Astrocyte (in vitro differentiated cells and primary cell): ENCODE results near the gene JAKMIP3. TPM values are rescaled to one million over a fixed set of nuclear protein-coding genes. Genes with fewer than 3 reads are reported as not detected.

ENCODE experiments used
- DNase-seq: peaks from one replicate; pipeline ENCODE4 v3.0.0-alpha.2; 2010; ENCODE audit warnings: low read depth
- FAIRE-seq: peaks from 2 replicates; lab custom pipeline; 2011; peaks lifted over from hg19 to GRCh38; lab: Jason Lieb, UNC
- H2AFZ ChIP-seq: 2 replicates; pipeline ENCODE4 v1.6.0; 2012; ENCODE audit warnings: low read depth, low read length, inconsistent platforms
- H3K27ac ChIP-seq: 2 replicates; pipeline ENCODE4 v1.5.1; 2011; ENCODE audit warnings: low read depth, low read length, inconsistent platforms
- H3K27me3 ChIP-seq: 2 replicates; pipeline ENCODE4 v1.6.0; 2011; ENCODE audit warnings: low read length, inconsistent platforms; ENCODE audit not compliant: insufficient read depth
- H3K36me3 ChIP-seq: 2 replicates; pipeline ENCODE4 v1.5.1; 2011; ENCODE audit warnings: low read length, inconsistent platforms; ENCODE audit not compliant: insufficient read depth
- H3K4me1 ChIP-seq: 2 replicates; pipeline ENCODE4 v1.5.1; 2011; ENCODE audit warnings: low read length, inconsistent platforms; ENCODE audit not compliant: insufficient read depth
- H3K4me2 ChIP-seq: 2 replicates; pipeline ENCODE4 v1.6.0; 2012; ENCODE audit warnings: low read length, inconsistent platforms
- H3K4me3 ChIP-seq: 2 replicates; pipeline ENCODE4 v1.5.1; 2011; ENCODE audit warnings: low read depth, mild to moderate bottlenecking, low read length, inconsistent platforms; ENCODE audit not compliant: insufficient read depth
- H3K79me2 ChIP-seq: 2 replicates; pipeline ENCODE4 v1.6.0; 2012; ENCODE audit warnings: mild to moderate bottlenecking, low read length, inconsistent platforms; ENCODE audit not compliant: insufficient read depth
- H3K9ac ChIP-seq: 2 replicates; pipeline ENCODE4 v1.6.0; 2012; ENCODE audit warnings: mild to moderate bottlenecking, low read length, inconsistent platforms
- H3K9me3 ChIP-seq: 2 replicates; pipeline ENCODE4 v1.5.1; 2012; ENCODE audit warnings: low read depth, mild to moderate bottlenecking, low read length, inconsistent platforms; ENCODE audit not compliant: insufficient read depth
- H4K20me1 ChIP-seq: 2 replicates; pipeline ENCODE4 v1.6.0; 2012; ENCODE audit warnings: low read length, inconsistent platforms; ENCODE audit not compliant: insufficient read depth
- H3K27ac Mint-ChIP-seq: one replicate; pipeline ENCODE4 v1.8.0; 2021; ENCODE audit warnings: mild to moderate bottlenecking, mixed read lengths; ENCODE audit not compliant: unreplicated experiment
- H3K27me3 Mint-ChIP-seq: one replicate; pipeline ENCODE4 v1.8.0; 2021; ENCODE audit warnings: low read depth, mixed read lengths; ENCODE audit not compliant: unreplicated experiment
- H3K36me3 Mint-ChIP-seq: one replicate; pipeline ENCODE4 v1.8.0; 2021; ENCODE audit warnings: low read depth, mixed read lengths; ENCODE audit not compliant: unreplicated experiment
- H3K4me1 Mint-ChIP-seq: one replicate; pipeline ENCODE4 v1.8.0; 2021; ENCODE audit warnings: low read depth, mixed read lengths; ENCODE audit not compliant: unreplicated experiment
- H3K4me3 Mint-ChIP-seq: one replicate; pipeline ENCODE4 v1.8.0; 2021; ENCODE audit warnings: mild to moderate bottlenecking, moderate library complexity, mixed read lengths; ENCODE audit not compliant: unreplicated experiment
- H3K9me3 Mint-ChIP-seq: one replicate; pipeline ENCODE4 v1.8.0; 2021; ENCODE audit warnings: mild to moderate bottlenecking, mixed read lengths; ENCODE audit not compliant: unreplicated experiment
- CTCF ChIP-seq: IDR thresholded peaks from 2 replicates; pipeline ENCODE4 v1.5.1; 2011; ENCODE audit warnings: low read depth, mild to moderate bottlenecking, inconsistent platforms, low read length, moderate library complexity; ENCODE audit not compliant: insufficient read depth
- EZH2 ChIP-seq: IDR thresholded peaks from 2 replicates; pipeline ENCODE4 v1.6.1; 2012; ENCODE audit warnings: mild to moderate bottlenecking, low read length, inconsistent platforms; ENCODE audit not compliant: insufficient read depth
- total RNA-seq: library from RNA; stranded (reverse); gene quantifications from 2 replicates; pipeline ENCODE4 v1.2.1, GENCODE V29; 2021

Gene JAKMIP3
- total RNA-seq, 1 donor from 2014 or later = 0.54 TPM

GRCh38 chr10:132039371-132039770 lies 26.4 kb upstream of the JAKMIP3 start:
- H3K9ac ChIP-seq = no peak overlapping the region
- Mint-ChIP-seq H3K4me1 (peaks cover 4% of the 10 kb centered on the region), H3K27ac (no peak overlapping the region), H3K36me3 (no peaks in the 10 kb centered on the region), H3K27me3 (peaks cover 77% of the 10 kb centered on the region), H3K9me3 (peaks cover 3% of the 10 kb centered on the region), H3K4me3 (no peak overlapping the region)
- TF ChIP-seq EZH2 (no peak), CTCF (no peak)
- H3K4me3 ChIP-seq = no peak overlapping the region
- H3K36me3 ChIP-seq = no peaks in the 10 kb centered on the region
- H3K4me1 ChIP-seq = no peaks in the 10 kb centered on the region
- H2AFZ ChIP-seq = no peak overlapping the region
- no peak overlapping the region for H3K27ac ChIP-seq
- H3K4me2 ChIP-seq = no peak overlapping the region
- FAIRE-seq (no peak), DNase-seq (no peak)
- H4K20me1 ChIP-seq = no peaks in the 10 kb centered on the region
- no peaks in the 10 kb centered on the region for H3K79me2 ChIP-seq
- H3K9me3 ChIP-seq = no peaks in the 10 kb centered on the region
- H3K27me3 ChIP-seq = peaks cover 31% of the 10 kb centered on the region

GRCh38 chr10:132040046-132040445 lies 25.7 kb upstream of the JAKMIP3 start:
- no peaks in the 10 kb centered on the region for H3K9me3 Mint-ChIP-seq
- H3K36me3 ChIP-seq = no peaks in the 10 kb centered on the region
- H3K4me3 ChIP-seq = no peak overlapping the region
- peaks cover 4% of the 10 kb centered on the region for H3K4me1 Mint-ChIP-seq
- H3K27me3 Mint-ChIP-seq = peaks cover 76% of the 10 kb centered on the region
- no peak overlapping the region for H2AFZ ChIP-seq
- H3K36me3 Mint-ChIP-seq = no peaks in the 10 kb centered on the region
- peaks cover 25% of the 10 kb centered on the region for H3K27me3 ChIP-seq
- H3K27ac Mint-ChIP-seq = no peak overlapping the region
- no peaks in the 10 kb centered on the region for H3K79me2 ChIP-seq
- no peak overlapping the region for H3K4me3 Mint-ChIP-seq
- no peaks in the 10 kb centered on the region for H3K4me1 ChIP-seq
- no peak for FAIRE-seq
- no peak overlapping the region for H3K4me2 ChIP-seq
- H4K20me1 ChIP-seq = no peaks in the 10 kb centered on the region
- no peak overlapping the region for H3K9ac ChIP-seq
- no peak for DNase-seq
- no peak for TF ChIP-seq CTCF
- no peak for TF ChIP-seq EZH2
- no peaks in the 10 kb centered on the region for H3K9me3 ChIP-seq
- H3K27ac ChIP-seq = no peak overlapping the region

GRCh38 chr10:132041340-132041739 lies 24.4 kb upstream of the JAKMIP3 start:
- FAIRE-seq = no peak

More at GRCh38 chr10:132041340-132041739, 24.4 kb upstream of the JAKMIP3 start:
- Histone ChIP-seq H4K20me1 (no peaks in the 10 kb centered on the region), H3K27ac (no peak overlapping the region), H3K9me3 (no peaks in the 10 kb centered on the region), H3K36me3 (no peaks in the 10 kb centered on the region), H3K27me3 (peaks cover 14% of the 10 kb centered on the region), H3K4me1 (no peaks in the 10 kb centered on the region), H3K79me2 (no peaks in the 10 kb centered on the region), H3K4me2 (no peak overlapping the region), H2AFZ (no peak overlapping the region), H3K9ac (no peak overlapping the region), H3K4me3 (no peak overlapping the region)
- Mint-ChIP-seq H3K4me1 (peaks cover 4% of the 10 kb centered on the region), H3K27ac (no peak overlapping the region), H3K4me3 (no peak overlapping the region), H3K36me3 (no peaks in the 10 kb centered on the region), H3K9me3 (no peaks in the 10 kb centered on the region), H3K27me3 (peaks cover 74% of the 10 kb centered on the region)
- DNase-seq = no peak
- no peak for TF ChIP-seq CTCF
- no peak for TF ChIP-seq EZH2
